H1 (cell line): ENCODE data around the gene EXD3. TPM values are rescaled to one million over a fixed set of nuclear protein-coding genes. Genes with fewer than 3 reads are reported as not detected.

ENCODE experiments used
- polyA plus RNA-seq, 7 experiments: library from polyadenylated mRNA; depleted of rRNA in 3 of 7; stranded (reverse) in 5 of 7; unstranded in 2 of 7; fragments of >200 nt in 5 of 7; fragments of 200-250 nt in 2 of 7; gene quantifications; 1 replicate in 5 of 7; 2 replicates in 1 of 7; 4 replicates in 1 of 7; pipeline versions ENCODE4 v1.2.1 to v1.2.3, GENCODE V29; 2011 to 2013; ENCODE audit warnings: missing spikeins in 2 of 7, mixed read lengths in 2 of 7
- total RNA-seq: library from RNA; stranded (reverse); fragmentation: NEBNext Ultra II Directional; extraction: Animal tissue kit (Norgen Biotek cat#: 25700); gene quantifications from 2 replicates; pipeline ENCODE4 v1.2.1, GENCODE V29; 2021
- TF ChIP-seq, protein P1 (sequence below): fragments of 300-600 bp; sonication (generic); IDR thresholded peaks from 2 replicates; pipeline ENCODE4 v1.7.1; 2012; ENCODE audit warnings: low read length, moderate library complexity, mild to moderate bottlenecking, inconsistent platforms; ENCODE audit not compliant: insufficient replicate concordance
- TF ChIP-seq, protein P2 (sequence below): IDR thresholded peaks from 2 replicates; pipeline ENCODE4 v1.6.1; 2012; ENCODE audit warnings: inconsistent platforms
- TF ChIP-seq, protein P3 (sequence below): IDR thresholded peaks from 2 replicates; pipeline ENCODE4 v1.6.1; 2011; ENCODE audit warnings: low read length, improper control_type of control experiment

Gene EXD3
- total and polyA plus RNA-seq, 2 of the 8 experiments (the other 6 are each of a cell fraction or from before 2014, with no cell fraction given) = 7.2 to 9.4 TPM

GRCh38 chr9:137357166-137357565 is 65.8 kb downstream of the EXD3 start (continued):
- TF ChIP-seq, protein P1, sequence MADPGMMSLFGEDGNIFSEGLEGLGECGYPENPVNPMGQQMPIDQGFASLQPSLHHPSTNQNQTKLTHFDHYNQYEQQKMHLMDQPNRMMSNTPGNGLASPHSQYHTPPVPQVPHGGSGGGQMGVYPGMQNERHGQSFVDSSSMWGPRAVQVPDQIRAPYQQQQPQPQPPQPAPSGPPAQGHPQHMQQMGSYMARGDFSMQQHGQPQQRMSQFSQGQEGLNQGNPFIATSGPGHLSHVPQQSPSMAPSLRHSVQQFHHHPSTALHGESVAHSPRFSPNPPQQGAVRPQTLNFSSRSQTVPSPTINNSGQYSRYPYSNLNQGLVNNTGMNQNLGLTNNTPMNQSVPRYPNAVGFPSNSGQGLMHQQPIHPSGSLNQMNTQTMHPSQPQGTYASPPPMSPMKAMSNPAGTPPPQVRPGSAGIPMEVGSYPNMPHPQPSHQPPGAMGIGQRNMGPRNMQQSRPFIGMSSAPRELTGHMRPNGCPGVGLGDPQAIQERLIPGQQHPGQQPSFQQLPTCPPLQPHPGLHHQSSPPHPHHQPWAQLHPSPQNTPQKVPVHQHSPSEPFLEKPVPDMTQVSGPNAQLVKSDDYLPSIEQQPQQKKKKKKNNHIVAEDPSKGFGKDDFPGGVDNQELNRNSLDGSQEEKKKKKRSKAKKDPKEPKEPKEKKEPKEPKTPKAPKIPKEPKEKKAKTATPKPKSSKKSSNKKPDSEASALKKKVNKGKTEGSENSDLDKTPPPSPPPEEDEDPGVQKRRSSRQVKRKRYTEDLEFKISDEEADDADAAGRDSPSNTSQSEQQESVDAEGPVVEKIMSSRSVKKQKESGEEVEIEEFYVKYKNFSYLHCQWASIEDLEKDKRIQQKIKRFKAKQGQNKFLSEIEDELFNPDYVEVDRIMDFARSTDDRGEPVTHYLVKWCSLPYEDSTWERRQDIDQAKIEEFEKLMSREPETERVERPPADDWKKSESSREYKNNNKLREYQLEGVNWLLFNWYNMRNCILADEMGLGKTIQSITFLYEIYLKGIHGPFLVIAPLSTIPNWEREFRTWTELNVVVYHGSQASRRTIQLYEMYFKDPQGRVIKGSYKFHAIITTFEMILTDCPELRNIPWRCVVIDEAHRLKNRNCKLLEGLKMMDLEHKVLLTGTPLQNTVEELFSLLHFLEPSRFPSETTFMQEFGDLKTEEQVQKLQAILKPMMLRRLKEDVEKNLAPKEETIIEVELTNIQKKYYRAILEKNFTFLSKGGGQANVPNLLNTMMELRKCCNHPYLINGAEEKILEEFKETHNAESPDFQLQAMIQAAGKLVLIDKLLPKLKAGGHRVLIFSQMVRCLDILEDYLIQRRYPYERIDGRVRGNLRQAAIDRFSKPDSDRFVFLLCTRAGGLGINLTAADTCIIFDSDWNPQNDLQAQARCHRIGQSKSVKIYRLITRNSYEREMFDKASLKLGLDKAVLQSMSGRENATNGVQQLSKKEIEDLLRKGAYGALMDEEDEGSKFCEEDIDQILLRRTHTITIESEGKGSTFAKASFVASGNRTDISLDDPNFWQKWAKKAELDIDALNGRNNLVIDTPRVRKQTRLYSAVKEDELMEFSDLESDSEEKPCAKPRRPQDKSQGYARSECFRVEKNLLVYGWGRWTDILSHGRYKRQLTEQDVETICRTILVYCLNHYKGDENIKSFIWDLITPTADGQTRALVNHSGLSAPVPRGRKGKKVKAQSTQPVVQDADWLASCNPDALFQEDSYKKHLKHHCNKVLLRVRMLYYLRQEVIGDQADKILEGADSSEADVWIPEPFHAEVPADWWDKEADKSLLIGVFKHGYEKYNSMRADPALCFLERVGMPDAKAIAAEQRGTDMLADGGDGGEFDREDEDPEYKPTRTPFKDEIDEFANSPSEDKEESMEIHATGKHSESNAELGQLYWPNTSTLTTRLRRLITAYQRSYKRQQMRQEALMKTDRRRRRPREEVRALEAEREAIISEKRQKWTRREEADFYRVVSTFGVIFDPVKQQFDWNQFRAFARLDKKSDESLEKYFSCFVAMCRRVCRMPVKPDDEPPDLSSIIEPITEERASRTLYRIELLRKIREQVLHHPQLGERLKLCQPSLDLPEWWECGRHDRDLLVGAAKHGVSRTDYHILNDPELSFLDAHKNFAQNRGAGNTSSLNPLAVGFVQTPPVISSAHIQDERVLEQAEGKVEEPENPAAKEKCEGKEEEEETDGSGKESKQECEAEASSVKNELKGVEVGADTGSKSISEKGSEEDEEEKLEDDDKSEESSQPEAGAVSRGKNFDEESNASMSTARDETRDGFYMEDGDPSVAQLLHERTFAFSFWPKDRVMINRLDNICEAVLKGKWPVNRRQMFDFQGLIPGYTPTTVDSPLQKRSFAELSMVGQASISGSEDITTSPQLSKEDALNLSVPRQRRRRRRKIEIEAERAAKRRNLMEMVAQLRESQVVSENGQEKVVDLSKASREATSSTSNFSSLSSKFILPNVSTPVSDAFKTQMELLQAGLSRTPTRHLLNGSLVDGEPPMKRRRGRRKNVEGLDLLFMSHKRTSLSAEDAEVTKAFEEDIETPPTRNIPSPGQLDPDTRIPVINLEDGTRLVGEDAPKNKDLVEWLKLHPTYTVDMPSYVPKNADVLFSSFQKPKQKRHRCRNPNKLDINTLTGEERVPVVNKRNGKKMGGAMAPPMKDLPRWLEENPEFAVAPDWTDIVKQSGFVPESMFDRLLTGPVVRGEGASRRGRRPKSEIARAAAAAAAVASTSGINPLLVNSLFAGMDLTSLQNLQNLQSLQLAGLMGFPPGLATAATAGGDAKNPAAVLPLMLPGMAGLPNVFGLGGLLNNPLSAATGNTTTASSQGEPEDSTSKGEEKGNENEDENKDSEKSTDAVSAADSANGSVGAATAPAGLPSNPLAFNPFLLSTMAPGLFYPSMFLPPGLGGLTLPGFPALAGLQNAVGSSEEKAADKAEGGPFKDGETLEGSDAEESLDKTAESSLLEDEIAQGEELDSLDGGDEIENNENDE = no peak
- TF ChIP-seq, protein P2, sequence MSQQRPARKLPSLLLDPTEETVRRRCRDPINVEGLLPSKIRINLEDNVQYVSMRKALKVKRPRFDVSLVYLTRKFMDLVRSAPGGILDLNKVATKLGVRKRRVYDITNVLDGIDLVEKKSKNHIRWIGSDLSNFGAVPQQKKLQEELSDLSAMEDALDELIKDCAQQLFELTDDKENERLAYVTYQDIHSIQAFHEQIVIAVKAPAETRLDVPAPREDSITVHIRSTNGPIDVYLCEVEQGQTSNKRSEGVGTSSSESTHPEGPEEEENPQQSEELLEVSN = no peak
- TF ChIP-seq, protein P3, sequence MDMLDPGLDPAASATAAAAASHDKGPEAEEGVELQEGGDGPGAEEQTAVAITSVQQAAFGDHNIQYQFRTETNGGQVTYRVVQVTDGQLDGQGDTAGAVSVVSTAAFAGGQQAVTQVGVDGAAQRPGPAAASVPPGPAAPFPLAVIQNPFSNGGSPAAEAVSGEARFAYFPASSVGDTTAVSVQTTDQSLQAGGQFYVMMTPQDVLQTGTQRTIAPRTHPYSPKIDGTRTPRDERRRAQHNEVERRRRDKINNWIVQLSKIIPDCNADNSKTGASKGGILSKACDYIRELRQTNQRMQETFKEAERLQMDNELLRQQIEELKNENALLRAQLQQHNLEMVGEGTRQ = no peak
